Activated naive CD4-positive, alpha-beta T cell treated with anti-CD3 and anti-CD28 coated beads, Interleukin-2, amount 10 ng/mL, durations not matched to agents 7 days and 5 days (primary cell): Measurements from ENCODE around the gene RECK.

Experiments used
- CTCF ChIA-PET: fragments of 350-600 bp; sonication (Branson Sonifier 250); formaldehyde crosslinking; loops from one replicate; lab custom pipeline; 2021; ENCODE audit warnings: antibody characterized with exemption; lab: Charles Lee
- DNase-seq: peaks from one replicate; pipeline ENCODE4 v3.0.0-alpha.2; 2020
- H3K27ac Mint-ChIP-seq: one replicate; pipeline ENCODE4 v1.8.0; 2021; ENCODE audit warnings: mild to moderate bottlenecking, moderate library complexity, mixed read lengths
- H3K27me3 Mint-ChIP-seq: one replicate; pipeline ENCODE4 v1.8.0; 2021; ENCODE audit warnings: mild to moderate bottlenecking, mixed read lengths
- H3K36me3 Mint-ChIP-seq: one replicate; pipeline ENCODE4 v1.8.0; 2021; ENCODE audit warnings: mixed read lengths
- H3K4me1 Mint-ChIP-seq: one replicate; pipeline ENCODE4 v1.8.0; 2021; ENCODE audit warnings: mixed read lengths
- H3K4me3 Mint-ChIP-seq: one replicate; pipeline ENCODE4 v1.8.0; 2021; ENCODE audit warnings: mild to moderate bottlenecking, moderate library complexity, mixed read lengths
- H3K9me3 Mint-ChIP-seq: one replicate; pipeline ENCODE4 v1.8.0; 2021; ENCODE audit warnings: mixed read lengths

The RECK gene

GRCh38 chr9:36136272-36136893 lies 99.7 kb downstream of the RECK start, which contains the start of gene GLIPR2:
TSS of gene GLIPR2 (plus strand) at chr9:36136733. CDS start at chr9:36136779, 46 bp downstream.
- peaks cover 52% of the 10 kb centered on the region for H3K4me1 Mint-ChIP-seq
- H3K4me3 Mint-ChIP-seq, result peak within 1 kb of the TSS; percentile 89
- peaks cover 73% of the 10 kb centered on the region for H3K27me3 Mint-ChIP-seq
- H3K9me3 Mint-ChIP-seq, result no peaks in the 10 kb centered on the region
- CTCF ChIA-PET, result interaction anchor here (0.8 to 1.9 kb wide), 7 partner anchors 12 to 54 kb away, joined by 3 to 7 read pairs (median 5); partner anchors contain the start of gene CLTA
- H3K27ac Mint-ChIP-seq, result peak within 1 kb of the TSS; percentile 83
- H3K36me3 Mint-ChIP-seq, result peaks cover 26% of the 10 kb centered on the region
- DNase-seq, result peak; percentile 86

- DNase-seq, result no peak
- CTCF ChIA-PET, result interaction anchor here (0.8 to 1.9 kb wide), 7 partner anchors 12 to 53 kb away, joined by 3 to 7 read pairs (median 5); partner anchors contain the start of gene CLTA
- peak overlapping the region; percentile 83 for H3K27ac Mint-ChIP-seq
- peak overlapping the region; percentile 89 for H3K4me3 Mint-ChIP-seq
- H3K4me1 Mint-ChIP-seq, result peaks cover 57% of the 10 kb centered on the region
- no peaks in the 10 kb centered on the region for H3K9me3 Mint-ChIP-seq
- H3K27me3 Mint-ChIP-seq, result peaks cover 67% of the 10 kb centered on the region
- H3K36me3 Mint-ChIP-seq, result peaks cover 29% of the 10 kb centered on the region
Observed at GRCh38 chr9:36136894-36137391, 100.2 kb downstream of the RECK start.

- Mint-ChIP-seq H3K36me3 (peaks cover 33% of the 10 kb centered on the region), H3K4me3 (peak overlapping the region; percentile 89), H3K4me1 (peaks cover 63% of the 10 kb centered on the region), H3K27me3 (peaks cover 63% of the 10 kb centered on the region), H3K9me3 (no peaks in the 10 kb centered on the region), H3K27ac (peak overlapping the region; percentile 83)
- DNase-seq, result no peak
- CTCF ChIA-PET, result interaction anchor here (0.8 to 1.9 kb wide), 6 partner anchors 11 to 53 kb away, joined by 3 to 7 read pairs (median 6); partner anchors contain the start of gene CLTA
Observed at GRCh38 chr9:36137392-36138004, 100.8 kb downstream of the RECK start.

GRCh38 chr9:36138496-36138895 lies 101.8 kb downstream of the RECK start:
- no peaks in the 10 kb centered on the region for H3K9me3 Mint-ChIP-seq
- peaks cover 53% of the 10 kb centered on the region for H3K27me3 Mint-ChIP-seq
- CTCF ChIA-PET, result interaction anchor here (1.7 kb wide), 1 partner anchor 12 kb away, joined by 5 read pairs; no protein-coding TSS in a partner anchor
- H3K27ac Mint-ChIP-seq, result peak overlapping the region; percentile 47
- H3K36me3 Mint-ChIP-seq, result peaks cover 41% of the 10 kb centered on the region
- DNase-seq, result no peak
- H3K4me1 Mint-ChIP-seq, result peaks cover 73% of the 10 kb centered on the region
- H3K4me3 Mint-ChIP-seq, result peak overlapping the region; percentile 89

- peaks cover 77% of the 10 kb centered on the region for H3K4me1 Mint-ChIP-seq
- peaks cover 49% of the 10 kb centered on the region for H3K27me3 Mint-ChIP-seq
- H3K27ac Mint-ChIP-seq, result peak overlapping the region; percentile 47
- no peak for DNase-seq
- no peaks in the 10 kb centered on the region for H3K9me3 Mint-ChIP-seq
- CTCF ChIA-PET, result interaction anchor here (1.7 kb wide), 1 partner anchor 12 kb away, joined by 5 read pairs; no protein-coding TSS in a partner anchor
- no peak overlapping the region for H3K4me3 Mint-ChIP-seq
- H3K36me3 Mint-ChIP-seq, result peaks cover 45% of the 10 kb centered on the region
Observed at GRCh38 chr9:36138901-36139300, 102.2 kb downstream of the RECK start.

- DNase-seq, result peak; percentile 68
- Mint-ChIP-seq H3K27me3 (peaks cover 34% of the 10 kb centered on the region), H3K27ac (peak overlapping the region; percentile 78)
Observed at GRCh38 chr9:36140086-36141084, 103.7 kb downstream of the RECK start.

GRCh38 chr9:36141288-36141687 lies 104.6 kb downstream of the RECK start:
- H3K9me3 Mint-ChIP-seq, result peaks cover 12% of the 10 kb centered on the region
- peak overlapping the region; percentile 9 for H3K4me3 Mint-ChIP-seq
- DNase-seq, result no peak
- H3K4me1 Mint-ChIP-seq, result peaks cover 93% of the 10 kb centered on the region
- H3K27me3 Mint-ChIP-seq, result peaks cover 26% of the 10 kb centered on the region
- CTCF ChIA-PET, result interaction anchor here (1.0 to 2.0 kb wide), 3 partner anchors 17 to 38 kb away, joined by 3 to 7 read pairs (median 4); no protein-coding TSS in a partner anchor
- no peak overlapping the region for H3K27ac Mint-ChIP-seq
- peaks cover 63% of the 10 kb centered on the region for H3K36me3 Mint-ChIP-seq

More at GRCh38 chr9:36140086-36141084, 103.7 kb downstream of the RECK start:
- H3K36me3 Mint-ChIP-seq, result peaks cover 54% of the 10 kb centered on the region
- CTCF ChIA-PET, result interaction anchor here (1.2 to 2.0 kb wide), 4 partner anchors 10 to 37 kb away, joined by 4 to 8 read pairs (median 6); no protein-coding TSS in a partner anchor
- peaks cover 3% of the 10 kb centered on the region for H3K9me3 Mint-ChIP-seq
- peaks cover 91% of the 10 kb centered on the region for H3K4me1 Mint-ChIP-seq
- peak overlapping the region; percentile 61 for H3K4me3 Mint-ChIP-seq

- peak overlapping the region; percentile 86 for H3K4me3 Mint-ChIP-seq
- H3K27ac Mint-ChIP-seq, result no peak overlapping the region
- CTCF ChIA-PET, result interaction anchor here (1.0 to 1.2 kb wide), 2 partner anchors 17 to 38 kb away, joined by 3 to 4 read pairs; no protein-coding TSS in a partner anchor
- H3K27me3 Mint-ChIP-seq, result peaks cover 26% of the 10 kb centered on the region
- H3K4me1 Mint-ChIP-seq, result peaks cover 95% of the 10 kb centered on the region
- DNase-seq, result no peak
- peaks cover 65% of the 10 kb centered on the region for H3K36me3 Mint-ChIP-seq
- H3K9me3 Mint-ChIP-seq, result peaks cover 13% of the 10 kb centered on the region
Observed at GRCh38 chr9:36141761-36142160, 105.0 kb downstream of the RECK start.

- Mint-ChIP-seq H3K27me3 (peaks cover 18% of the 10 kb centered on the region), H3K36me3 (peaks cover 70% of the 10 kb centered on the region), H3K9me3 (peaks cover 19% of the 10 kb centered on the region), H3K27ac (peak overlapping the region; percentile 95), H3K4me1 (peaks cover 97% of the 10 kb centered on the region), H3K4me3 (peak overlapping the region; percentile 86)
- no peak for DNase-seq
- CTCF ChIA-PET, result interaction anchor here (1.0 to 2.8 kb wide), 4 partner anchors 19 to 39 kb away, joined by 3 to 16 read pairs (median 6); no protein-coding TSS in a partner anchor
Observed at GRCh38 chr9:36142510-36143244, 106.0 kb downstream of the RECK start.

- CTCF ChIA-PET, result interaction anchor here (1.0 to 2.8 kb wide), 3 partner anchors 20 to 39 kb away, joined by 3 to 16 read pairs (median 9); no protein-coding TSS in a partner anchor
- Mint-ChIP-seq H3K4me1 (peaks cover 97% of the 10 kb centered on the region), H3K9me3 (peaks cover 19% of the 10 kb centered on the region), H3K27me3 (peaks cover 12% of the 10 kb centered on the region), H3K4me3 (peak overlapping the region; percentile 86), H3K36me3 (peaks cover 68% of the 10 kb centered on the region), H3K27ac (peak overlapping the region; percentile 95)
- DNase-seq, result no peak
Observed at GRCh38 chr9:36143245-36143641, 106.5 kb downstream of the RECK start.

- peak; percentile 62 for DNase-seq
- H3K9me3 Mint-ChIP-seq, result peaks cover 19% of the 10 kb centered on the region
- CTCF ChIA-PET, result interaction anchor here (1.0 to 2.8 kb wide), 4 partner anchors 22 to 46 kb away, joined by 3 to 16 read pairs (median 6); partner anchors contain the start of gene CLTA
- H3K27ac Mint-ChIP-seq, result peak overlapping the region; percentile 95
- peaks cover 55% of the 10 kb centered on the region for H3K36me3 Mint-ChIP-seq
- H3K4me1 Mint-ChIP-seq, result peaks cover 95% of the 10 kb centered on the region
- no peaks in the 10 kb centered on the region for H3K27me3 Mint-ChIP-seq
- peak overlapping the region; percentile 86 for H3K4me3 Mint-ChIP-seq
Observed at GRCh38 chr9:36144309-36145232, 107.9 kb downstream of the RECK start.
